IPS-18a (cell line): ENCODE results near the gene ZNF76.

Experiments
- H3K27ac ChIP-seq: one replicate; pipeline ENCODE4 v1.5.1; 2013; ENCODE audit warnings: low read length
- H3K27me3 ChIP-seq: one replicate; pipeline ENCODE4 v1.6.1; 2013; ENCODE audit warnings: mild to moderate bottlenecking, low read length; ENCODE audit not compliant: control insufficient read depth, insufficient read depth
- H3K36me3 ChIP-seq: one replicate; pipeline ENCODE4 v1.6.1; 2013; ENCODE audit warnings: low read depth, low read length; ENCODE audit not compliant: control insufficient read depth
- H3K4me1 ChIP-seq: one replicate; pipeline ENCODE4 v1.6.1; 2013; ENCODE audit warnings: low read depth, low read length; ENCODE audit not compliant: control insufficient read depth
- H3K4me3 ChIP-seq: one replicate; pipeline ENCODE4 v1.5.1; 2013; ENCODE audit warnings: low read length
- H3K9ac ChIP-seq: one replicate; pipeline ENCODE4 v1.6.1; 2013; ENCODE audit warnings: mild to moderate bottlenecking, low read length, moderate library complexity
- H3K9me3 ChIP-seq: one replicate; pipeline ENCODE4 v1.6.1; 2013; ENCODE audit warnings: low read depth, low read length; ENCODE audit not compliant: control insufficient read depth

ZNF76 gene

GRCh38 chr6:35259194-35259947 is at the start of gene ZNF76:
TSS of gene ZNF76 (plus strand) at chr6:35259735. CDS start at chr6:35281152, 21,417 bp downstream.
- H3K36me3 ChIP-seq: no peaks in the 10 kb centered on the region
- no peaks in the 10 kb centered on the region for H3K9me3 ChIP-seq
- H3K27me3 ChIP-seq: no peaks in the 10 kb centered on the region
- H3K27ac ChIP-seq: peak within 1 kb of the TSS; percentile 79
- H3K4me3 ChIP-seq: peak within 1 kb of the TSS; percentile 88
- peaks cover 3% of the 10 kb centered on the region for H3K4me1 ChIP-seq
- peak within 1 kb of the TSS; percentile 82 for H3K9ac ChIP-seq

- Histone ChIP-seq H3K27me3 (peaks cover 83% of the 10 kb centered on the region), H3K9ac (peak overlapping the region; percentile 35), H3K27ac (no peak overlapping the region), H3K36me3 (no peaks in the 10 kb centered on the region), H3K4me1 (peaks cover 35% of the 10 kb centered on the region), H3K4me3 (peak overlapping the region; percentile 73), H3K9me3 (no peaks in the 10 kb centered on the region)
Observed at GRCh38 chr6:35213298-35213791, 46.2 kb upstream of the ZNF76 start.

GRCh38 chr6:35213824-35214756 is 45.4 kb upstream of the ZNF76 start, which contains the start of gene SCUBE3:
TSS of gene SCUBE3 (plus strand) at chr6:35213956. CDS start at chr6:35214419, 463 bp downstream.
- peak within 1 kb of the TSS; percentile 73 for H3K4me3 ChIP-seq
- H3K9ac ChIP-seq: peak within 1 kb of the TSS; percentile 35
- peaks cover 83% of the 10 kb centered on the region for H3K27me3 ChIP-seq

GRCh38 chr6:35214869-35215664 is 44.5 kb upstream of the ZNF76 start:
- peaks cover 37% of the 10 kb centered on the region for H3K4me1 ChIP-seq
- H3K27me3 ChIP-seq: peaks cover 83% of the 10 kb centered on the region
- peak overlapping the region; percentile 16 for H3K9ac ChIP-seq
- no peaks in the 10 kb centered on the region for H3K9me3 ChIP-seq
- H3K36me3 ChIP-seq: no peaks in the 10 kb centered on the region
- no peak overlapping the region for H3K27ac ChIP-seq
- peak overlapping the region; percentile 73 for H3K4me3 ChIP-seq

More at GRCh38 chr6:35213824-35214756, 45.4 kb upstream of the ZNF76 start, which contains the start of gene SCUBE3:
- no peaks in the 10 kb centered on the region for H3K36me3 ChIP-seq
- no peak within 1 kb of the TSS for H3K27ac ChIP-seq
- peaks cover 37% of the 10 kb centered on the region for H3K4me1 ChIP-seq
- no peaks in the 10 kb centered on the region for H3K9me3 ChIP-seq

GRCh38 chr6:35215665-35216411 is 43.7 kb upstream of the ZNF76 start:
- Histone ChIP-seq H3K27ac (no peak overlapping the region), H3K4me3 (peak overlapping the region; percentile 73), H3K27me3 (peaks cover 86% of the 10 kb centered on the region), H3K9ac (no peak overlapping the region), H3K36me3 (no peaks in the 10 kb centered on the region), H3K9me3 (no peaks in the 10 kb centered on the region), H3K4me1 (peaks cover 37% of the 10 kb centered on the region)

GRCh38 chr6:35216412-35216732 is 43.2 kb upstream of the ZNF76 start:
- Histone ChIP-seq H3K4me3 (no peak overlapping the region), H3K27ac (no peak overlapping the region), H3K27me3 (peaks cover 86% of the 10 kb centered on the region), H3K9me3 (no peaks in the 10 kb centered on the region), H3K9ac (no peak overlapping the region), H3K4me1 (peaks cover 37% of the 10 kb centered on the region), H3K36me3 (no peaks in the 10 kb centered on the region)

- Histone ChIP-seq H3K9ac (no peak overlapping the region), H3K4me3 (no peak overlapping the region), H3K27me3 (peaks cover 86% of the 10 kb centered on the region), H3K27ac (no peak overlapping the region), H3K9me3 (no peaks in the 10 kb centered on the region), H3K36me3 (no peaks in the 10 kb centered on the region), H3K4me1 (peaks cover 37% of the 10 kb centered on the region)
Observed at GRCh38 chr6:35216851-35217811, 42.4 kb upstream of the ZNF76 start.

GRCh38 chr6:35218021-35218420 is 41.5 kb upstream of the ZNF76 start:
- Histone ChIP-seq H3K27ac (no peak overlapping the region), H3K36me3 (no peaks in the 10 kb centered on the region), H3K4me3 (no peak overlapping the region), H3K9ac (no peak overlapping the region), H3K9me3 (no peaks in the 10 kb centered on the region), H3K4me1 (peaks cover 34% of the 10 kb centered on the region), H3K27me3 (peaks cover 78% of the 10 kb centered on the region)

- Histone ChIP-seq H3K4me1 (peaks cover 33% of the 10 kb centered on the region), H3K9ac (no peak overlapping the region), H3K4me3 (no peak overlapping the region), H3K9me3 (no peaks in the 10 kb centered on the region), H3K27me3 (peaks cover 77% of the 10 kb centered on the region), H3K36me3 (no peaks in the 10 kb centered on the region), H3K27ac (no peak overlapping the region)
Observed at GRCh38 chr6:35218456-35218855, 41.1 kb upstream of the ZNF76 start.
